Fibroblast of the conjunctiva (primary cell): ENCODE results near the gene NPAS3.

Experiments
- DNase-seq: peaks from one replicate; pipeline ENCODE4 v3.0.0-alpha.2; 2010; ENCODE audit warnings: low read depth

The NPAS3 gene

GRCh38 chr14:33449268-33449667 lies 510.6 kb downstream of the NPAS3 start:
- no peak for DNase-seq

DNA sequence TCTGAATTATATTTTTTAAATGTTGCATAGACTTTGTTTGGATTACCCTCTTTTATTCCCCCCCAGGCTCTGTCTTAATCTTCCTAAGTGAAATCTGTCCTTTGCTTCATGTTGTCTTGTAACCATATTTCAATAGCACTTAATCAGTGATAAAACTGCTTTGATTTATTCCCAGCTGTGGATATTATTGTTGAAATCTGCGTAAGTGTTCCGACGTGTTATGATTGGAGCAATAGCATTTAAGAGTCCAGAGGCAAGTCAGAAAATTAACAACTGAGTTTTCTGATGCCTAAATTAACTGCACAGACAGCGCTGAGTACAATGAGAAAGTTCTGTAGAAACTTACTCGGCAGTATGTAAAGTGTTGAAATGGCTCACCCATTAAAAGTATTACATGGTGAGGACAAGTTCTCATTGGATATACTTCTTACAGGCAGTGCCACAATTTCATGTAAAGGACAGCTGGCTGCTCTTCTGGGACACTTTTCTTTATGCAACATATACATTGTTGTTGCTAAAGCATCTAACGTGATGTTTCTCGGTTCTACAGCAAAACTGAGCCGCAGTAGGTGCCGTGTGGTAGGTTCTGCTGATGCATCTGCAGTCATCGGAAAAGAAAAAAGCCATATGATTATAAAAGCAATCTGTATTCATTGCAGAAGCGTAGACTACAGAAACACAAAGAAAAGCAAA lies 511.2 kb downstream of the NPAS3 start:
- DNase-seq, result no peak

DNA sequence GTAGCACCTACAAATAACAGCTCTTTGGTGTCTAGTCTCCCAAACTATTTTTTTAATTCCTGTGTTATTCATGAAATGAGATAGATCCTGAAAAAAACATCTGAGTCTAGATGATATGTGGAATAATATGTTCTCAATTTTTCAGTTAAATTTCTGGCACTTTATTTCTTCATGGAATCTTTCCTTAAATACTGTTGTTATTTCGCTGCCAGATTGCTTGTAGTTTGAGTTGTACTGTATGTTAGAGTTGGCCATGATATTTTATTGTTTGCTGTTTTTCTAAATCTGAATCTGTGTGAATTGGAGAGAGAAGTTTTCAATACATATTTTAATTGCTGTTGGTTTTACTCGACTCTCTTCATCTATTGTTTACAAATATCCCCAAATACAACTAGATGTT lies 511.7 kb downstream of the NPAS3 start:
- DNase-seq, result no peak

DNA sequence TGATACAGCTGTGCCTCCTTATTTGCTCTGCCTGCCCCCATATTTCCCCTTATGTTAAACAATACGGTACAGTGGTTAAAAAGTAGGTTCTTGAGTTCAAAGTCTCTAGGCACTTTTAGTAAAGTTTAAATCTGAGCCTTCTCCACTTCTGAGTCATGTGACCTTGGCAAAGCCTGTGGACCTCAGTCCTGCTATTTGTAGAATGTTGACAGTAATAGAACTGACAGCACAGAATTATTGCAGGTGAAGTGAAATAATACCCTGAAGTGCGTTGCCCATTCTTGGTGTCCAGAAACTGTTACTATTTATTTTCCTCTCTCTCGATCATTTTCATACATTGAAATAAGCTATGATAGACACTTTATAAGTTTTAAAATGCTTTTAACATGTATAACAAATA lies 512.5 kb downstream of the NPAS3 start:
- no peak for DNase-seq

GRCh38 chr14:33452995-33453394 lies 514.3 kb downstream of the NPAS3 start:
- DNase-seq, result no peak

DNA sequence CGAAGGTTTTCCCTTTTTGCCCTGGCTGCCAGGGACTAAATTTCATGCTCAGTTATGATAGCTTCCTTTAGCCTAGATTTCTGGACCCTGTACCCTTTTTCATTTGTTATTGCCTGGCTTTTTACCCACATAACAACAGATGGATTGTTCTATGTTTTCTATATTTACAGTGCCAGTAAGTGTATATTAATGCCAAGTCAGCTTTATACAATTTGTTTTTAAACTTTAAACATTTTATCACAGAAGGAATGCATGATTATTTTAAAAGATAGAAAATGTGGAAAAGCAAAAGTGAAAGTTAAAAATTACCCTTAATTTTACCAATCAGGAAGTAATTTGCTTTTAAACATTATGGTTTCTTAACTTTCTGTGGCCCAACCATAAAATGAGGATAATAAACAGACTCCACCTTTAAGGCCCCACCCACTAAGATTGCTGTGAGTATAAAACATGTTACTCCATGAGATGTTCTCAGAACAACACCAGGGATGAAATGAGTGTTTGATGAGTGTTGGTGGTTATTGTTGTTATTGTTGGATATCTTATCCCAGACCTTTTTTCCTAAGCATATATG lies 515.4 kb downstream of the NPAS3 start:
- DNase-seq, result no peak

GRCh38 chr14:33454707-33455106 lies 516.0 kb downstream of the NPAS3 start:
- no peak for DNase-seq

DNA sequence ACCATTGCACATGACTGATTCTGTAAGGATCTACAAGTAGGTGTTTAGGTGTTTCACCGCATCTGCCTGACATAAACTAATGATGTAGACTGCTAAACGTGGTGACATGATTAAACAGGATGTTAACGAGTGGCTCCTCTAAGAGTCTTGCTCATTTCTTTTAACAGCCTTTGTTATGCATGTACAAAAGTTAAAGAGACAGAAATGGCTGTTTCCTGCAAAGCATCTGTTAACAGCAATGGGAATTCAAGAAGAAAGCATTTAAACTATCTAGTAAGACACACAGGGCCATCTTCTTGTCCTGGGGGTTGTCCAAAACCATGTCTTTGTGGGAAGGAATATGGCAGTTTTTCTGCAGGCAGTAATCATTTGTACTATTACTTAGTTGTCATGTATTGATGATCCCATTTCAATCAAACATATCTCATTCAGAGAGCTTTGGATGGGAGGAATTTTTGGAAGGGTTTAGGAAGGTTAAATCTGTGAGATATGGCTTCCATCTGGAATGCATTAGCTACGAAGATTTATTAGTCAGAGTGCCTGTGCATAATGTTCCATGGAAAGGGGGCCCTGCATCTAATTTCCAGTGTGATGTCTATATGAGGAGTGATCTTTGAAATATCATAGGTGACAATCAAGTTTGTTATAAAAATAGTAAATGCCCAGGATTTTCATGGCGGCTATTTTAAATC lies 517.1 kb downstream of the NPAS3 start:
- no peak for DNase-seq

DNA sequence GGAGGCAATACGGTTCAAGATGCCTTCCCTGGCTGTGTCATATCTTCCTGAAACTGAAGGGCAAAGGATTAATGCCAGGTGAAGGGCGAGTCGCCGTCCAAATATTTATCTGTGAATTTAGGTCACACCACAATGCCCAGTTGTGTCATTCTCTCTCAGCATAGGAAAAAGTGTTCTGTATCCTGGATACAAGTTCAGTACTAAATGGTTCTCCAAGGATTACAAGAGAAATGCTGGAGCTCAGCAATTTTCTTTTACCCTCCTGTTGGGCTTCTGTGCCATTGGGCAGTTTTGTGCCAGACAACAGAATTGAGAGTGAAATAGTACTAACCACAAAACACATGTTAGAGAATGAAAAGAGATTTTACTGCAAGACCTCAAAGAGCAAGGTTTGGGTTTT lies 518.3 kb downstream of the NPAS3 start:
- no peak for DNase-seq

GRCh38 chr14:33457617-33458016 lies 518.9 kb downstream of the NPAS3 start:
- DNase-seq, result no peak

DNA sequence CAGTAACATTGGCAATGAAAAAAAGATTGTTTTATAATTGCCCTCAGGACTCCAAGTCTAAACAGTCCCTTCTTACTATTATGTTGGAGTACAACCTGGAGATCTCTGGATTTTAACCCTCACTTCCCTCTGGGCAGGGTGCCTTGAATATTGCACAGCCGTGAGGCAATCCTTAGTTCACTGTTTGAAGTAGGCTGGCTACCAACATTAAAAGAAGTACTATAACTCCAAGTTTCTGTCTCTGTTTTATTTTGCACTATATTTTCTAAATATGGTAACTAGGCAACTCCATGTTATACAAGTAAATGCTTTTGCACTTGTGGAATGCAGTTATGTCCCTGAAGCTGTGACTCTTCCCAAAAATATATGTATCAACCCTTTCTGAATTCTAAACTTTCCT lies 521.5 kb downstream of the NPAS3 start:
- no peak for DNase-seq

- DNase-seq, result no peak
Measured at GRCh38 chr14:33461036-33461435, 522.4 kb downstream of the NPAS3 start.

DNA sequence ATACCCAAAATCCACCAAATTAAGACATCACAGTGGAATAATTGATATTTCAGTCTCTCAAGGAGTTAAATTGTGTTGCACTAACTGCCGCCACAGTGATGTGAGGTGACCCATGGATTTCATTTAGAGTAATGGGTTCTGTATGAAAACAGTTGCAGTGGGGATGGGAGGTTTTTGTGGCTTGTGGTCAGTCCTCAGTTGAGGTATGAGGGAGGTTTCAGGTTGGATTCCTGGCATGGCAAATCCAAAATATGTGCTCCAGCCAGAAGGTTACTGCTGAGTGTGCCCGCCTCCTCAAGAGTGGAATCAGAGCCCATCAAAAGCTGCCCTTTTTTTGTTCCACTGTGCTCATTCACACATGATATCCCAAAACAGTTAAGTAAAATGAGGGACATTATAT lies 525.1 kb downstream of the NPAS3 start:
- no peak for DNase-seq

GRCh38 chr14:33464254-33464962 lies 525.7 kb downstream of the NPAS3 start:
- no peak for DNase-seq

GRCh38 chr14:33465846-33466700 lies 527.4 kb downstream of the NPAS3 start:
- no peak for DNase-seq

DNA sequence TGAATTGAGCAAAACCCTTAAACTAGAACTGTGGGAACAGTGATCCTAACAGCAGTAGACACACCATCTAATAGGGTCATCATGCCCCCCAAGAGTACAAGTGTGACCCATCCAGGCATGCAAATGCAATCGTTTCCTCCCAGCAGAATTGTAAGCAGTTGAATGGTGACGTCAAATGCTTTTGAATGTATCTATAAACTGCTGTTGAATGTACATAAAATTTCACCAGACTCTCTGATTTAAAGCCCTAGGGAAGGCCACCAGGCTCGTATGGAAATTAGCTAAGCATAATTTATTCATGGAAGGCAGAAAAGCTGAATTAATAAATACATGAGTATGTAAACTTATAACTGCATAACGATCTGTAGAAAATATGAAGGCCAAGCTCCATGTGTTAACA lies 529.3 kb downstream of the NPAS3 start:
- DNase-seq, result no peak

GRCh38 chr14:33469898-33470297 lies 531.2 kb downstream of the NPAS3 start:
- no peak for DNase-seq

DNA sequence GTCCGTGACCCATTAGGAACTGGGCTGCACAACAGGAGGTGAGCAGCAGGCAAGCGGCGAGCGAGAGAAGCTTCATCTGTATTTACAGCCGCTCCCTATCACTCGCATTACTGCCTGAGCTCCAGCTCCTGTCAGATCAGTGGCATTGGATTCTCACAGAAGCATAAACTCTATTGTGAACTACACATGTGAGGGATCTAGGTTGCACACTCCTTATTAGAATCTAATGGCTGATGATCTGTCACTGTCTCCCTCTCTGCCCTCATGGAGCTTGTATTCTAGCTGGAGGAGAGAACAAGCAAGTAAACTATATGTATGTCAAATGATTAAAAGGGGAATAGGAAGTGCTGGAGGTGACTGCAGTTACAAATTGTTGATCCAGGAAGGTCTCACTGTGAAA lies 533.1 kb downstream of the NPAS3 start:
- DNase-seq, result no peak

DNA sequence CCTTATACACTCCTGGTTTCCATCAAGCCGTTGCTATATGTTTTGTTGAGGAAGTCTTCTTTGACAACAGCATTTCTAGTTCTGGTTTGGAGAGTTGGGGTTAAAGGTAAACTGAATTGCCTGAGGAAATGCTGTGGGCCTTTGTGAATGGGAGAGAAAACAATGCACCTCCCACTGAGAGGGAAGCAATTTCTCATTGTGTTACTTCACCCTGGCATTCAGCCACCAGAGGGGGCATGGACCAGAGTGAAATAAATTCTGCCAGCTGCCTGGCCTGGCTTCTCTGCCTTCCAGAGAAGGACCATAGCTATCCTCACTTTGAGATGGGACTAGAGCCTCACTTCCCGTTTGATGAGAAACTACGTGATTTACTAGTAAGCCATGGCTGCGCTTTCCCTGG lies 536.9 kb downstream of the NPAS3 start:
- no peak for DNase-seq

DNA sequence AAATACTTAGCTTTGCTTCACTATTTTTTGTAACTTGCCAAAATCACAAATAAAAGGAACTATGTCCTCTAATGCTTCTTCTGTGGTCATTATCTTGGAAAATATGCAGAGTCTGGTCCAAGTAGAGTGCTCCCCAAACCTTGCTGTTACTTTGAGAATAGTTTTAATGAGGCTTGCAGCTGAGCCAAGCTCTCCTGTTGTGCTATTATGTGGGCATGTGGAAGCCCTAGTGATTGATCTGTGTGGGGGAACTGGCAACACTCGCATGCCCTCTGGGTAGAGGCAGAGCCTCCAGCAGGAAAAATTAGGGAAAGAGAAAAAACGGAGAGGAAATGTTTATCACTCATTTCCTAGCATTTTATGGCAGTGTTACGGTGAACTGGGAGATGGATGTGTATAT lies 539.1 kb downstream of the NPAS3 start:
- DNase-seq, result no peak

DNA sequence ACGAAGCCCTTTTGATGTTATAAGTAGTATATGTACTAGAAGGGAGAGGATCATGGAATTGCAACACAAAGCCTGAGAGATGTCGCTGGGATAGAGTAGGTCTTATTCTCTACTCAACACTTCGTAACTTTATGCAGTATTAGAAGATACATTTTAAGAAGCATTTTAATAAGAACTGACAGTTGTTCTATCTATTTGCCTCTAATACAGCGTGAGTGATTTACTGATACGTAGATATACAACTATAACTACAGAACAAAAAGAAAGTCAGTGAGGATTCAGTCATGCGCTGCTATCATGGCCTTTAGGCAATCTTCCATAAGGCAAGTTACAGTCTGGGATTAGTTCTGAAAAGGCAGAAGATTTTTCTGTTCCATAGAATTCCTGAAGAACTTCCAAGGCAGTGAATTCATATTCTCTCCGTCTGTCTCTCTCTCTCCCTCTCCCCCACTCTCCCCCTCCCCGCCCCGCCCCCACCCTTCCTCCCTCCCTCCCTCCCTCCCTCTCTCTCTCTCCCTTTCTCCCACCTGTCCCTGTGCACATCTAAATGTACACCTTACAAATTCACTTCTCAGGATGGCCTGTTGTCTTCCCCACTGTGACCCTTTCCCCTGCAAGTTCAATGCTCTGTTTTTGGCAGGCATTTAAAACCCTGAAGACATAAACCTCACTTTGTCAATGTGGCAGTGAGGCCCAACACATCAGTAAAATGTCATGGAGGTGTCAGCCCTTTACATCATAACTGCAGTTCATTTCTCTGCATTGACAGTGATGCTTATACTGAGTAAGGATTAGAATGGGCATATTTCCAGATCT lies 541.6 kb downstream of the NPAS3 start:
- DNase-seq, result no peak
